ENCODE results near the gene CORO2A. TPM values are rescaled to one million over a fixed set of nuclear protein-coding genes. Genes with fewer than 3 reads are reported as not detected.

Gene CORO2A
- polyA plus RNA-seq, 1 of the 3 experiments (the other 2 are of a cell fraction): 2.3 TPM

GRCh38 chr9:98135938-98136337 lies 56.5 kb downstream of the CORO2A start:
- H3K9ac ChIP-seq: no peak overlapping the region
- H3K27me3 ChIP-seq (ENCODE audit: insufficient read depth): no peaks in the 10 kb centered on the region
- 71% methylated on average over 4 of the region's 7 CpGs for WGBS (ENCODE audit: low lambda C conversion rate)
- H3K27ac ChIP-seq (ENCODE audit: low read depth in 2 of 2, low read length in 1 of 2): no peak overlapping the region
- H3F3A ChIP-seq (replicated peaks; ENCODE audit: insufficient read depth): no peaks in the 10 kb centered on the region
- no peak for DNase-seq
- H3K9me3 ChIP-seq: no peaks in the 10 kb centered on the region
- POLR2A ChIA-PET: no interaction called here
- H4K20me1 ChIP-seq (ENCODE audit: insufficient read depth): no peaks in the 10 kb centered on the region
- H3K4me1 ChIP-seq (ENCODE audit: control insufficient read depth in 1 of 2, insufficient read depth in 2 of 2, low read depth in 1 of 2, low read length in 1 of 2): no peaks in the 10 kb centered on the region
- H3K79me2 ChIP-seq (ENCODE audit: insufficient read depth): no peaks in the 10 kb centered on the region
- no peak overlapping the region for H2AFZ ChIP-seq (ENCODE audit: low read depth)
- CTCF ChIA-PET: no interaction called here
- H3K4me2 ChIP-seq: no peak overlapping the region
- no peaks in the 10 kb centered on the region for H3K9me2 ChIP-seq
- H3K4me3 ChIP-seq (ENCODE audit: low read depth in 2 of 2, low read length in 1 of 2): no peak overlapping the region
- TF ChIP-seq CTCF (IDR thresholded peaks at IDR 0.05): no peak
- no peaks in the 10 kb centered on the region for H3K36me3 ChIP-seq (replicated peaks in 1 of 2; ENCODE audit: control insufficient read depth in 1 of 2, insufficient read depth in 2 of 2, low read length in 1 of 2)

GRCh38 chr9:98135558-98135934 lies 56.9 kb downstream of the CORO2A start:
- H3K4me3 ChIP-seq (ENCODE audit: low read depth in 2 of 2, low read length in 1 of 2): no peak overlapping the region
- no peaks in the 10 kb centered on the region for H3K79me2 ChIP-seq (ENCODE audit: insufficient read depth)
- H3K4me2 ChIP-seq: no peak overlapping the region
- ChIA-PET CTCF (no interaction called here), POLR2A (no interaction called here)
- H4K20me1 ChIP-seq (ENCODE audit: insufficient read depth): no peaks in the 10 kb centered on the region
- H3K36me3 ChIP-seq (replicated peaks in 1 of 2; ENCODE audit: control insufficient read depth in 1 of 2, insufficient read depth in 2 of 2, low read length in 1 of 2): no peaks in the 10 kb centered on the region
- no peaks in the 10 kb centered on the region for H3K9me3 ChIP-seq
- H3K27ac ChIP-seq (ENCODE audit: low read depth in 2 of 2, low read length in 1 of 2): no peak overlapping the region
- WGBS (ENCODE audit: low lambda C conversion rate): 80% methylated on average over 4 of the region's 4 CpGs
- TF ChIP-seq FOXM1 (IDR thresholded peaks at IDR 0.05; ENCODE audit: low read depth) (no peak), RAD21 (IDR thresholded peaks at IDR 0.05; ENCODE audit: low read length) (no peak), RCOR1 (IDR thresholded peaks at IDR 0.05; ENCODE audit: low read length) (no peak), GATA2 (CRISPR knock-in tag; IDR thresholded peaks at IDR 0.05) (no peak), IRF3 (IDR thresholded peaks at IDR 0.05; ENCODE audit: low read depth, low read length) (no peak), EP300 (IDR thresholded peaks at IDR 0.05; ENCODE audit: borderline replicate concordance in 1 of 2, low read depth in 1 of 2, low read length in 1 of 2) (no peak), CHD2 (IDR thresholded peaks at IDR 0.05; ENCODE audit: low read length, partially characterized antibody) (no peak), NRF1 (IDR thresholded peaks at IDR 0.05; ENCODE audit: low read depth, low read length) (no peak), MXI1 (IDR thresholded peaks at IDR 0.05; ENCODE audit: low read depth, low read length) (no peak), PBX3 (IDR thresholded peaks at IDR 0.05) (no peak), NFIC (IDR thresholded peaks at IDR 0.05; ENCODE audit: borderline replicate concordance) (no peak), FOXJ3 (CRISPR knock-in tag; IDR thresholded peaks at IDR 0.05) (no peak), TCF12 (IDR thresholded peaks at IDR 0.05) (no peak), YY1 (IDR thresholded peaks at IDR 0.05; ENCODE audit: low read depth) (no peak), TAF1 (IDR thresholded peaks at IDR 0.05; ENCODE audit: borderline replicate concordance, low read depth, low read length) (no peak), RXRA (IDR thresholded peaks at IDR 0.05; ENCODE audit: borderline replicate concordance, low read depth) (no peak), POLR2AphosphoS5 (IDR thresholded peaks at IDR 0.05; ENCODE audit: low read depth, low read length) (no peak)
- H3K9me2 ChIP-seq: no peaks in the 10 kb centered on the region
- H2AFZ ChIP-seq (ENCODE audit: low read depth): no peak overlapping the region
- H3F3A ChIP-seq (replicated peaks; ENCODE audit: insufficient read depth): no peaks in the 10 kb centered on the region
- no peak overlapping the region for H3K9ac ChIP-seq
- DNase-seq: no peak
- no peaks in the 10 kb centered on the region for H3K4me1 ChIP-seq (ENCODE audit: control insufficient read depth in 1 of 2, insufficient read depth in 2 of 2, low read depth in 1 of 2, low read length in 1 of 2)
- no peaks in the 10 kb centered on the region for H3K27me3 ChIP-seq (ENCODE audit: insufficient read depth)
